ENCODE measurements around the gene JMJD1C.

- TF ChIP-seq ZNF274 (IDR thresholded peaks at IDR 0.05; ENCODE audit: low read depth, low read length) (no peak), YY1 (IDR thresholded peaks at IDR 0.05; ENCODE audit: insufficient read depth, insufficient read length) (no peak), SUZ12 (IDR thresholded peaks at IDR 0.05; ENCODE audit: extremely low read depth, insufficient read depth, insufficient read length) (no peak)
Observed at GRCh38 chr10:63480237-63480636, 14.5 kb upstream of the JMJD1C start.

Data from NT2/D1 (cell line).